ENCODE results near the gene CASR.

DNA sequence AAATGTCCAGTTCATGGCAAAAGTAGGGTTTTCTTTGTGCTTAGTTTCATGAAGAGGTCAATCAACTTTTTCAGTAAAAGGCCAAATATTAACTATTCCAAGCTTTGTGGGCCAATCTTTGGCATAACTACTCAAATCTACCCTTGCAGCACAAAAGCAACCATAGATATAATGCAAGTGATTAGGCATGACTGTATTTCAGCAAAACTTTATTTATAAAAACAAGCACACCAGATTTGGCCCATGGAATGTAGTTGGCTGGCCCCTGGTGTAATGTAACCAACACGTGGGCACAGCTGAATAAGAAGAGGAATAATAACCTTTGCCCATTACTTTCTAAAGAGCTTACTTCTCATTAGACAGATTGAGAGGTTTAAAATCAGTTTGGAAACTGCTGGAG is 50.6 kb downstream of the CASR start:
- TF ChIP-seq, protein P1, sequence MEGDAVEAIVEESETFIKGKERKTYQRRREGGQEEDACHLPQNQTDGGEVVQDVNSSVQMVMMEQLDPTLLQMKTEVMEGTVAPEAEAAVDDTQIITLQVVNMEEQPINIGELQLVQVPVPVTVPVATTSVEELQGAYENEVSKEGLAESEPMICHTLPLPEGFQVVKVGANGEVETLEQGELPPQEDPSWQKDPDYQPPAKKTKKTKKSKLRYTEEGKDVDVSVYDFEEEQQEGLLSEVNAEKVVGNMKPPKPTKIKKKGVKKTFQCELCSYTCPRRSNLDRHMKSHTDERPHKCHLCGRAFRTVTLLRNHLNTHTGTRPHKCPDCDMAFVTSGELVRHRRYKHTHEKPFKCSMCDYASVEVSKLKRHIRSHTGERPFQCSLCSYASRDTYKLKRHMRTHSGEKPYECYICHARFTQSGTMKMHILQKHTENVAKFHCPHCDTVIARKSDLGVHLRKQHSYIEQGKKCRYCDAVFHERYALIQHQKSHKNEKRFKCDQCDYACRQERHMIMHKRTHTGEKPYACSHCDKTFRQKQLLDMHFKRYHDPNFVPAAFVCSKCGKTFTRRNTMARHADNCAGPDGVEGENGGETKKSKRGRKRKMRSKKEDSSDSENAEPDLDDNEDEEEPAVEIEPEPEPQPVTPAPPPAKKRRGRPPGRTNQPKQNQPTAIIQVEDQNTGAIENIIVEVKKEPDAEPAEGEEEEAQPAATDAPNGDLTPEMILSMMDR (IDR thresholded peaks at IDR 0.05), result no peak
- TF ChIP-seq POLR2A (IDR thresholded peaks at IDR 0.05) (no peak), POLR2AphosphoS5 (IDR thresholded peaks at IDR 0.05) (no peak), EP300 (IDR thresholded peaks at IDR 0.05; ENCODE audit: low read depth) (no peak)

Measured in transverse colon (tissue), 4 donors.